Adrenal gland (tissue), 12 donors: ENCODE data around the gene CNKSR3. TPM values are rescaled to one million over a fixed set of nuclear protein-coding genes. Genes with fewer than 3 reads are reported as not detected.

Source experiments
- DNase-seq, 7 donors: peaks; one replicate each; pipeline ENCODE4 v3.0.0-alpha.2; 2019 to 2020
- H3K27ac ChIP-seq, 5 donors: fragments of 200-600 bp; sonication (generic) in 4 of 5; 1 replicate in 3 of 5; 2 replicates in 2 of 5; pipeline versions ENCODE4 v1.5.1 to v1.8.0; 2016 to 2020; ENCODE audit warnings: mild to moderate bottlenecking in 1 of 5
- H3K27me3 ChIP-seq: fragments of 200-600 bp; 2 replicates; pipeline ENCODE4 v1.8.0; 2021
- H3K36me3 ChIP-seq, 2 donors: fragments of 200-600 bp; replicated peaks in 1 of 2; 1 replicate in 1 of 2; 2 replicates in 1 of 2; pipeline versions ENCODE4 v1.5.1 to v1.8.0; 2018 to 2022
- H3K4me1 ChIP-seq, 2 donors: fragments of 200-600 bp; replicated peaks in 1 of 2; 1 replicate in 1 of 2; 2 replicates in 1 of 2; pipeline versions ENCODE4 v1.5.1 to v1.8.0; 2018 to 2021
- H3K4me3 ChIP-seq, 4 donors: fragments of 200-600 bp; sonication (generic) in 3 of 4; one replicate each; pipeline ENCODE4 v1.5.1; 2016 to 2018
- H3K9me3 ChIP-seq, 3 donors: fragments of 200-600 bp; sonication (generic) in 1 of 3; replicated peaks in 1 of 3; 1 replicate in 2 of 3; 2 replicates in 1 of 3; pipeline versions ENCODE4 v1.5.1 to v1.8.0; 2016 to 2021
- POLR2A ChIP-seq, 2 donors: fragments of 450-650 bp; IDR thresholded peaks; one replicate each; pipeline ENCODE4 v1.6.1; 2017; ENCODE audit warnings: antibody characterized with exemption in 2 of 2, mild to moderate bottlenecking in 2 of 2, moderate library complexity in 1 of 2
- WGBS, 4 donors: extraction: QIAGEN DNeasy Blood & Tissue Kit in 2 of 4; methylation state at CpG; one replicate each; pipeline versions ENCODE4 v1.1.5 to v1.1.7; 2013 to 2017; 5-methylcytosine and 5-hydroxymethylcytosine counted together
- intact Hi-C, 2 donors: fragments of 100-400 bp; cut with DNase I; formaldehyde crosslinking; loops; one replicate each; pipeline versions ENCODE4 v1.14.1 to v1.15.0; 2022 to 2023
- polyA plus RNA-seq, 3 donors: library from polyadenylated mRNA; stranded (reverse); fragments of 200-250 nt in 2 of 3; fragments of 350-450 nt in 1 of 3; fragmentation: Illumina TruSeq in 1 of 3; extraction: RNeasy Lipid Tissue Mini Kit (QIAGEN cat#74804) in 1 of 3; gene quantifications; one replicate each; pipeline ENCODE4 v1.2.3, GENCODE V29; 2013 to 2014
- total RNA-seq, 9 donors: library from RNA; depleted of rRNA in 4 of 9; stranded (reverse); fragments of >200 nt in 4 of 9; fragments of 120-200 nt in 1 of 9; fragmentation: NEBNext Ultra II Directional in 1 of 9; extraction: Animal tissue kit (Norgen Biotek cat#: 25700) in 1 of 9; gene quantifications; one replicate each; pipeline versions ENCODE4 v1.1.0 to v1.2.4, GENCODE V29; 2013 to 2023
- TF ChIP-seq, protein P1 (sequence below), 6 experiments: fragments of 450-650 bp in 4 of 6; fragments of 200-600 bp in 2 of 6; sonication (generic) in 1 of 6; IDR thresholded peaks; 1 replicate in 5 of 6; 2 replicates in 1 of 6; pipeline versions ENCODE4 v1.5.1 to v1.8.0; 2016 to 2021; ENCODE audit warnings: antibody characterized with exemption in 6 of 6, mild to moderate bottlenecking in 2 of 6, moderate library complexity in 1 of 6
- donor health status: healthy with polysubstance abuse.
- donor health status: Bipolar disorder and iron deficiency.
- donor health status: DM: yes; HTN: yes; CAD: no.
- donor health status: DM: no; HTN: no; CAD: no.
- donor health status: DM: no; HTN: no; CAD: no.
- donor health status: DM: yes; HTN: yes; CAD: no.

Gene CNKSR3
- total and polyA plus RNA-seq, 12 donors: 1.1 to 10.7 (median 2.5) TPM

DNA sequence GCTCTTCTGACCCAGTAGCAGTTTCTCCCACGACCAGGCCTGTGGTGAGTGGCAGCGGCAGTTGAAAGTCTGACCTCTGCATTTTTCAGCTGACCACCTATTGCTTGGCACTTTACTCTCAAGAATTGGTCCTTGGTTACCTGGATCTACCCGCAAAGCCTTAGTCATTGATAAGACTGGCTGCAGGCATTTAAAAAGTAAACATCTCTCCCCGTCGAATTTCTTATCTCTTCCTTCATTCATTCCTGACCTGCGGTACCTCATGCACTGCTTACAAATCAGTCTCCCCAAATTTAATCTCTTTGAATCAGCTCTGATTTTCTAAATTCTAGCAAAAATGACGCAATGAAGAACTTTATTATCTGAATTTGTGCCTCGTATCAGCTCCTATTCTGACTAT, 127.7 kb downstream of the CNKSR3 start:
- H3K4me3 ChIP-seq: no peak overlapping the region
- WGBS, 4 donors: 82 to 90% (median 87%) methylated on average over 8 of the region's 8 CpGs
- DNase-seq: no peak
- H3K9me3 ChIP-seq: no peaks in the 10 kb centered on the region
- no peaks in the 10 kb centered on the region for H3K4me1 ChIP-seq
- no peak for TF ChIP-seq POLR2A (IDR thresholded peaks at IDR 0.05)
- TF ChIP-seq, protein P1, sequence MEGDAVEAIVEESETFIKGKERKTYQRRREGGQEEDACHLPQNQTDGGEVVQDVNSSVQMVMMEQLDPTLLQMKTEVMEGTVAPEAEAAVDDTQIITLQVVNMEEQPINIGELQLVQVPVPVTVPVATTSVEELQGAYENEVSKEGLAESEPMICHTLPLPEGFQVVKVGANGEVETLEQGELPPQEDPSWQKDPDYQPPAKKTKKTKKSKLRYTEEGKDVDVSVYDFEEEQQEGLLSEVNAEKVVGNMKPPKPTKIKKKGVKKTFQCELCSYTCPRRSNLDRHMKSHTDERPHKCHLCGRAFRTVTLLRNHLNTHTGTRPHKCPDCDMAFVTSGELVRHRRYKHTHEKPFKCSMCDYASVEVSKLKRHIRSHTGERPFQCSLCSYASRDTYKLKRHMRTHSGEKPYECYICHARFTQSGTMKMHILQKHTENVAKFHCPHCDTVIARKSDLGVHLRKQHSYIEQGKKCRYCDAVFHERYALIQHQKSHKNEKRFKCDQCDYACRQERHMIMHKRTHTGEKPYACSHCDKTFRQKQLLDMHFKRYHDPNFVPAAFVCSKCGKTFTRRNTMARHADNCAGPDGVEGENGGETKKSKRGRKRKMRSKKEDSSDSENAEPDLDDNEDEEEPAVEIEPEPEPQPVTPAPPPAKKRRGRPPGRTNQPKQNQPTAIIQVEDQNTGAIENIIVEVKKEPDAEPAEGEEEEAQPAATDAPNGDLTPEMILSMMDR (IDR thresholded peaks at IDR 0.05): no peak
- H3K36me3 ChIP-seq: no peaks in the 10 kb centered on the region
- no peak overlapping the region for H3K27ac ChIP-seq
- no peaks in the 10 kb centered on the region for H3K27me3 ChIP-seq
- intact Hi-C loops: no loop called here

GRCh38 chr6:154381548-154381947, 128.9 kb downstream of the CNKSR3 start:
- Histone ChIP-seq H3K9me3 (no peaks in the 10 kb centered on the region), H3K27me3 (no peaks in the 10 kb centered on the region), H3K4me3 (no peak overlapping the region), H3K4me1 (no peaks in the 10 kb centered on the region), H3K27ac (no peak overlapping the region), H3K36me3 (no peaks in the 10 kb centered on the region)
- TF ChIP-seq, protein P1 (IDR thresholded peaks at IDR 0.05): no peak
- TF ChIP-seq POLR2A (IDR thresholded peaks at IDR 0.05): no peak
- no peak for DNase-seq
- intact Hi-C loops: no loop called here
- WGBS, 4 donors: 89 to 94% (median 93%) methylated on average over 4 of the region's 4 CpGs

DNA sequence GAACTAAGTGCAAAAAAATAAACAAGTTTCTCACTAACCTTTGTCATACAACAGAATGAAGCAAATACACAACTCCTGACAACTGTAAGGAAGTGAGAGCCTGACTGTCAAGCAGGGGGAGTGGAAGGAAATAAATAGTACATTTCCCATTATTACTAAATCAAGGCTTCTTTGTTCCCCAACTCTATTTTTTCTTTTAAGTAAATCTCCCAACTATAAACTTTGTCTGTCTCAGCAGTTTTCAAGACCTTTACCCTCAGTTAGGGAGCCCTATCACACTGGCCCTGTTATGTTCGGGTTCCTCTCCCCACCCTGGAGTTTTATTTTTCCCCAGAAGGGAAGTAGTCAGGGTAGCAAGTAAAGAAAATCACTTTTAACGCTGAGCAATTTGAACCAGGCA, 129.7 kb downstream of the CNKSR3 start:
- H3K27ac ChIP-seq: no peak overlapping the region
- DNase-seq: no peak
- no peaks in the 10 kb centered on the region for H3K27me3 ChIP-seq
- no peaks in the 10 kb centered on the region for H3K4me1 ChIP-seq
- no peaks in the 10 kb centered on the region for H3K9me3 ChIP-seq
- 48 to 56% (median 53%) methylated on average over 2 of the region's 2 CpGs for WGBS, 4 donors
- TF ChIP-seq, protein P1 (IDR thresholded peaks at IDR 0.05): no peak
- TF ChIP-seq POLR2A (IDR thresholded peaks at IDR 0.05): no peak
- H3K36me3 ChIP-seq: no peaks in the 10 kb centered on the region
- H3K4me3 ChIP-seq: no peak overlapping the region
- intact Hi-C loops: no loop called here

DNA sequence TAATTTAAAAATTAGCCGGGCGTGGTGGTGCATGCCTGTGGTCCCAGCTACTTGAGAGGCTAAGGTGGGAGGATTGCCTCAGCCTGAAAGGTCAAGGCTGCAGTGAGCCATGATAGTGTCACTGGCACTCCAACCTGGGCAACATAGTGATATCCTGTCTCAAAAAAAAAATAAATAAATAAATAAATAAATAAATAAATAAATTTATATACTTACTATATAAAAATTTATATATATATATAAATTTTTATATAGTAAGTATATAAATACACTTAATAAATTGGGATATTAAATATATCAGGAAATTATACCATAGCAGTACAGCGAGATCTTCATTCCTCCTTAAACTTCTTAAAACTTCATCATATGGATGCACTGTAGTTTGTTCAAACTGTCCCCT, 130.9 kb downstream of the CNKSR3 start:
- no peaks in the 10 kb centered on the region for H3K4me1 ChIP-seq
- H3K27me3 ChIP-seq: no peaks in the 10 kb centered on the region
- no peak overlapping the region for H3K4me3 ChIP-seq
- H3K9me3 ChIP-seq: no peaks in the 10 kb centered on the region
- H3K36me3 ChIP-seq: no peaks in the 10 kb centered on the region
- no peak for DNase-seq
- intact Hi-C loops: no loop called here
- no peak overlapping the region for H3K27ac ChIP-seq
- WGBS, 4 donors: 91 to 98% (median 97%) methylated on average over 3 of the region's 3 CpGs
- TF ChIP-seq, protein P1 (IDR thresholded peaks at IDR 0.05): no peak
- TF ChIP-seq POLR2A (IDR thresholded peaks at IDR 0.05): no peak
